GM19395 (cell line): ENCODE measurements around the gene ZDHHC7.

ENCODE experiments used
- ATAC-seq: cut with Tn5 transposase; IDR thresholded peaks from one replicate; pipeline ENCODE4 v1.9.1; 2021; ENCODE audit warnings: mild to moderate bottlenecking, moderate library complexity; ENCODE audit not compliant: unreplicated experiment

Gene ZDHHC7

DNA sequence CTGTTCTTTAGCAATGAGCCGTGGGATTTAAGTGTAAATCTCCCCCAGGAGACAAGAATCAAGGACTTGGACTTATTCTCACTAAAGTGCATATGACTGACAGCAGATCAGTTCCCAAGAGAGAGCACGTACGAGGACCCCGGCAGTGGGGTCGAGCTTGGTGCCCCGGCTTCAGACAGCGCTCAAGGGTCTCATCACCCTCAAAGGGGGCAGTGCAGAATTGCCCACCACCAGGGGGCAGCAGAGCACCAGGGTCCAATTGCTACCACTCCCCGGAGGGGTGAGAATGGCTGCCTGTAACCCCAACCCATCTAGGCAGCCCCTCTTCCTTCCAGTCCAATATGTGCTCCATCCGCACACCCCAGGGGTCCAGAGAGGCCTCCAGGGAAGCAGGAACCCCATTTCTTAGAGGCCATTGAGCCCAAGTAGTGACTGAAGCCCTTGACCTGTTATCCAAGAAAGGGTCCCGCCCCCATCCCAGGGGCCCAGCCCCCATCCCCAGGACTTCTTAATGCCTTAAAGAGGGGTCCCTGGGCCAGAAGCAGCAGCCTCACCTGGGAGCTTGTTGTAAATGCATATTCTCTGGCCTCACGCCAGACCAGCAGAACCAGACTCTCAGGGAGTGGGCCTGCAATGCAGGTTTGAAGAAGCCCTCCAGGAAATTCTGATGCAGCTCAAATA, 86.1 kb downstream of the ZDHHC7 start:
- ATAC-seq = no peak

- ATAC-seq = no peak
These were observed 86.8 kb downstream of the ZDHHC7 start for GRCh38 chr16:84924331-84925091.
